Chondrocyte (in vitro differentiated cells): ENCODE results near the gene TWSG1. TPM values are rescaled to one million over a fixed set of nuclear protein-coding genes. Genes with fewer than 3 reads are reported as not detected.

Experiments
- DNase-seq: peaks from one replicate; pipeline ENCODE4 v3.0.0; 2021; ENCODE audit warnings: mixed read lengths, low spot score
- H3K27ac Mint-ChIP-seq: one replicate; pipeline ENCODE4 v1.8.0; 2021; ENCODE audit warnings: mild to moderate bottlenecking, moderate library complexity, mixed read lengths; ENCODE audit not compliant: unreplicated experiment
- H3K27me3 Mint-ChIP-seq: 2 replicates; pipeline ENCODE4 v1.8.0; 2021; ENCODE audit warnings: low read depth, mixed read lengths
- H3K36me3 Mint-ChIP-seq: 2 replicates; pipeline ENCODE4 v1.8.0; 2021; ENCODE audit warnings: low read depth, mixed read lengths
- H3K4me1 Mint-ChIP-seq: 2 replicates; pipeline ENCODE4 v1.8.0; 2021; ENCODE audit warnings: low read depth, mild to moderate bottlenecking, mixed read lengths
- H3K4me3 Mint-ChIP-seq: one replicate; pipeline ENCODE4 v1.8.0; 2021; ENCODE audit warnings: mild to moderate bottlenecking, moderate library complexity, mixed read lengths; ENCODE audit not compliant: unreplicated experiment
- H3K9me3 Mint-ChIP-seq: 2 replicates; pipeline ENCODE4 v1.8.0; 2021; ENCODE audit warnings: low read depth, mixed read lengths
- CTCF ChIP-seq: fragments of 200-600 bp; sonication (generic); IDR thresholded peaks from 2 replicates; pipeline ENCODE4 v1.5.0; 2021; ENCODE audit warnings: antibody characterized with exemption, mild to moderate bottlenecking, moderate library complexity
- total RNA-seq: library from RNA; stranded (reverse); gene quantifications from 3 replicates; pipeline ENCODE4 v1.2.1, GENCODE V29; 2021

TWSG1 gene
- total RNA-seq, 1 donor from 2014 or later, result 99.5 TPM

GRCh38 chr18:9404565-9405060 lies 70.0 kb downstream of the TWSG1 start:
- peak overlapping the region; percentile 54 for H3K27ac Mint-ChIP-seq
- no peaks in the 10 kb centered on the region for H3K27me3 Mint-ChIP-seq
- TF ChIP-seq CTCF, result no peak
- H3K4me1 Mint-ChIP-seq, result no peaks in the 10 kb centered on the region
- DNase-seq, result no peak
- no peak overlapping the region for H3K4me3 Mint-ChIP-seq
- peaks cover 10% of the 10 kb centered on the region for H3K36me3 Mint-ChIP-seq
- no peaks in the 10 kb centered on the region for H3K9me3 Mint-ChIP-seq

GRCh38 chr18:9405130-9405529 lies 70.6 kb downstream of the TWSG1 start:
- Mint-ChIP-seq H3K27ac (no peak overlapping the region), H3K9me3 (no peaks in the 10 kb centered on the region), H3K4me1 (no peaks in the 10 kb centered on the region), H3K27me3 (no peaks in the 10 kb centered on the region), H3K36me3 (peaks cover 10% of the 10 kb centered on the region), H3K4me3 (no peak overlapping the region)
- DNase-seq, result no peak
- TF ChIP-seq CTCF, result no peak

GRCh38 chr18:9405977-9406376 lies 71.4 kb downstream of the TWSG1 start:
- Mint-ChIP-seq H3K4me1 (no peaks in the 10 kb centered on the region), H3K9me3 (no peaks in the 10 kb centered on the region), H3K27ac (no peak overlapping the region), H3K4me3 (no peak overlapping the region), H3K27me3 (no peaks in the 10 kb centered on the region), H3K36me3 (peaks cover 10% of the 10 kb centered on the region)
- DNase-seq, result no peak
- TF ChIP-seq CTCF, result no peak

GRCh38 chr18:9410515-9410914 lies 75.9 kb downstream of the TWSG1 start:
- Mint-ChIP-seq H3K4me3 (no peak overlapping the region), H3K4me1 (peaks cover 25% of the 10 kb centered on the region), H3K36me3 (peaks cover 5% of the 10 kb centered on the region), H3K27me3 (no peaks in the 10 kb centered on the region), H3K27ac (no peak overlapping the region), H3K9me3 (no peaks in the 10 kb centered on the region)
- TF ChIP-seq CTCF, result no peak
- DNase-seq, result no peak

- H3K9me3 Mint-ChIP-seq, result no peaks in the 10 kb centered on the region
- no peak for DNase-seq
- H3K27me3 Mint-ChIP-seq, result no peaks in the 10 kb centered on the region
- TF ChIP-seq CTCF, result no peak
- H3K4me1 Mint-ChIP-seq, result peaks cover 49% of the 10 kb centered on the region
- H3K36me3 Mint-ChIP-seq, result no peaks in the 10 kb centered on the region
- no peak overlapping the region for H3K4me3 Mint-ChIP-seq
- H3K27ac Mint-ChIP-seq, result peak overlapping the region; percentile 82
Observed at GRCh38 chr18:9413576-9413975, 79.0 kb downstream of the TWSG1 start.
